GM18505 (cell line): ENCODE data around the gene PKDCC.

Experiments
- ATAC-seq: cut with Tn5 transposase; IDR thresholded peaks from one replicate; pipeline ENCODE4 v1.9.1; 2021; ENCODE audit not compliant: unreplicated experiment
- POLR2A ChIP-seq: IDR thresholded peaks from 4 replicates; pipeline ENCODE4 v1.6.1; 2011; ENCODE audit warnings: borderline replicate concordance; ENCODE audit not compliant: insufficient read depth, insufficient read length; ENCODE audit errors: extremely low read depth

Gene PKDCC

DNA sequence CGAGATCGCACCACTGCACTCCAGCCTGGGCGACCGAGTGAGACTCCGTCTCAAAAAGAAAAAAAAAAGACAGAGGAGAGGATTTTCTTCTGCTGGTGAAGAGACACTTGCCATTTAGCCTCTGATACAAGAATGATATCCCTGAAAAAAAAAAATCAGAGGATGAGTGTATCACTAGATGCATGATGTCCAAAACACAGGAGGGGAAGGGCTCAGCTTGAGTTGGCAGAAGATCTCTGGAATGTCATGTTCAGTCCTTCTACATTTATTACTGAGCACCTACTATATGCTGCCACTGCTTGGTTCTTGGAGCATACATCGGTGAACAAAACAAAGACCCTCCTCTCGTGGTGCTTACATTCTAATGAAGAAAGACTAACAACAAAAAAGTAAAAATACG, 10.9 kb upstream of the PKDCC start:
- TF ChIP-seq POLR2A, result no peak
- ATAC-seq, result no peak

- no peak for ATAC-seq
These were observed 7.1 kb upstream of the PKDCC start for GRCh38 chr2:42040643-42041278.

GRCh38 chr2:42041377-42042127, 6.3 kb upstream of the PKDCC start:
- ATAC-seq, result no peak
- no peak for TF ChIP-seq POLR2A

More at GRCh38 chr2:42040643-42041278, 7.1 kb upstream of the PKDCC start:
- no peak for TF ChIP-seq POLR2A

DNA sequence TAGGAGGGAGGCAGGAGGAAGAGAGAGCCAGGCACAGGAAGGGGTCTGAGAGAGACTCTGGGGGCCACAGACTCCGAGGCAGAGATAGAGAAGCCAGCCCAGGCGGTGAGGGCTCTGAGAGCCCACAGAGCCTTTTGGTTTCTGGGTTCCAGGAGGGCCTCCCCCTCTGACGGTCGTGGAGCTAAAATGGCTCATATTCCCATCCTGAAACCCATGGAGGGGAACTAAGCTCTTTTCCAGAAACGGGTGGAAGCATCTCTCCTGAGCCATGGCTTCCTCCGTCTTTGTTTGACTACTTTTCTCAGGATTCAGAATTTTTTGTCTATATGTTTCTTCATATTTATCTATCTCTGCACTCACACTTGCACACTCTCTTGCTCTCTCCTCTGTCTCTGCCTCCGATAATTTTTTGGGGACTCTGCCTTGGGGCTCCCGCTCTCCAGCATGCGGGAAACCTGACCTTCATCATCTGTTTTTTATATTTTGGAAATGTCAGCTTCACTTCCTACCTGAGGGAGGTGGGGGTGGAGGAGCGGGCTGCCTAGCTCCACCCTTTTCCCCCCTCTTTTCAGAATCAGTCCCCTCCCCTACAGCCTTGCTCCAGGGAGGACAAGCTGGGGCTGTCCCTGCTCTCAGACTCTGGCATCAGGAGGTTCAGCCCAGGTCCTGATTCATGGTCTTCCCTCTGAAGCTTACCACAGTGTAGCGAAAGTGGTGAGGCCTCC, 5.0 kb upstream of the PKDCC start:
- no peak for TF ChIP-seq POLR2A
- ATAC-seq, result no peak

- TF ChIP-seq POLR2A, result no peak
- no peak for ATAC-seq
These were observed 3.9 kb upstream of the PKDCC start for GRCh38 chr2:42043789-42044394.

- no peak for ATAC-seq
These were observed 2.9 kb upstream of the PKDCC start for GRCh38 chr2:42044939-42045338.

GRCh38 chr2:42045352-42045751, 2.5 kb upstream of the PKDCC start:
- no peak for TF ChIP-seq POLR2A
- ATAC-seq, result no peak

More at GRCh38 chr2:42044939-42045338, 2.9 kb upstream of the PKDCC start:
- no peak for TF ChIP-seq POLR2A

DNA sequence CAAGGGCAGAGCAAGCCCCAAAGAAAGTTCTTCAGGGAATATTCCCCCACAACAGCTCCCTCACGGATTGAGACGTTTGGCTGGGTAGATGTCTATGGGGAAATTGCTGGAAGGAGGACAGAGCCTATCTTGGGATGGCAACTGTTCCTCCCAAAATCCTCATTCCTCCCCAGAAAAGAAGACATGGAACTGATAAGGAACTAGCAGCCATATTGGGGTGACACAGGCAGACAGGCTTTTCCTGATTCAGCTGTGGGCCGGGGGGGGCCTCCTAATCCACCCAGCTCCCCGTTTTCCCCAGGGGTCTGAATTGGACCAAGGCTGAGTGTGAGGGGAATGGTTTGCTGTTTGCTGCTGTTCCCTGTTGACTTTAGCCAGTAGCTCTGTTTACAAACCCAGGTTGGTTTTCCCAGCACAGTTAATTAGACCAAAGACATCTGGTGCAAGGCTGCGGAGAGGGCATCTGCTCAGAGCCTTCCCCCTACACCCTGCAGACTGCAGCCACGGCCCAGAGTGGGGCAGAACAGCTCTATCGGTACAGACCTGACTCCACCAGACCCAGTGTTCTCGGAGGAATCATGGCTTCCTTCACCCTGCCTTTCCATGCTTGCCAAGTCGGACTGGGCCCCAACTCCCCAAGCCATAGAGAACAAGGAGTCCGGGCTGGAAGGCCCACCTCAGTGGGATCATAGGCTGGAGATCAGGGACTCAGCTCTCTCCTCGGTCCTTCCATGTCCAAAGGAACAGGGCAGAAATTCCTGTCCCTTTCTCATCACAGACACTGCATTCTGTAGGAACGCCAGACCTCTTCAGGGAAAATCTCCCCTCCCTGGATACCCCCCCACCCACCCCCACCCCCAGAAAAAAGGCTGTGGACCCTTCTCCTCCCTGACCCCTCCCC, 1.7 kb upstream of the PKDCC start:
- no peak for ATAC-seq
- no peak for TF ChIP-seq POLR2A

- no peak for ATAC-seq
- TF ChIP-seq POLR2A, result no peak
These were observed 868 bp upstream of the PKDCC start for GRCh38 chr2:42046819-42047487.

- TF ChIP-seq POLR2A, result no peak
- peak; percentile 22 for ATAC-seq
These were observed 739 bp downstream of the PKDCC start for GRCh38 chr2:42048299-42049220.
